Stimulated activated CD8-positive, alpha-beta memory T cell treated with anti-CD3 and anti-CD28 coated beads, Interleukin-12 subunit alpha, Interleukin-12 subunit beta, amount 100 ng/mL, for 1 hour (primary cell): ENCODE measurements around the gene RHOA.

ENCODE experiments used
- DNase-seq: peaks from one replicate; pipeline ENCODE4 v3.0.0-alpha.2; 2020; ENCODE audit warnings: low read depth

Gene RHOA

GRCh38 chr3:49411968-49412631 is at the start of gene RHOA, which contains the start of gene TCTA:
Gene RHOA, minus strand, starts transcription at chr3:49411976. Its CDS starts 36,387 bp downstream, at chr3:49375589.
Gene TCTA, plus strand, starts transcription at chr3:49412423. Its CDS starts 4 bp downstream, at chr3:49412427.
- peak; percentile 99 for DNase-seq

GRCh38 chr3:49460956-49461355 is 49.2 kb upstream of the RHOA start:
- no peak for DNase-seq

- DNase-seq = no peak
Observed at GRCh38 chr3:49460188-49460890, 48.6 kb upstream of the RHOA start.

GRCh38 chr3:49456466-49456865 is 44.7 kb upstream of the RHOA start:
- no peak for DNase-seq

- no peak for DNase-seq
Observed at GRCh38 chr3:49454898-49455681, 43.3 kb upstream of the RHOA start.

- no peak for DNase-seq
Observed at GRCh38 chr3:49454458-49454857, 42.7 kb upstream of the RHOA start.

GRCh38 chr3:49453621-49454020 is 41.8 kb upstream of the RHOA start:
- DNase-seq = no peak

- no peak for DNase-seq
Observed at GRCh38 chr3:49445391-49445790, 33.6 kb upstream of the RHOA start.

GRCh38 chr3:49434731-49435130 is 23.0 kb upstream of the RHOA start:
- no peak for DNase-seq

- no peak for DNase-seq
Observed at GRCh38 chr3:49428752-49429080, 16.9 kb upstream of the RHOA start.

GRCh38 chr3:49427586-49427985 is 15.8 kb upstream of the RHOA start:
- DNase-seq = no peak

- DNase-seq = no peak
Observed at GRCh38 chr3:49424816-49425215, 13.0 kb upstream of the RHOA start.

- no peak for DNase-seq
Observed at GRCh38 chr3:49422379-49423248, 10.8 kb upstream of the RHOA start, which contains the start of gene AMT. Gene AMT, minus strand, starts transcription at chr3:49422473. Its CDS starts 23 bp downstream, at chr3:49422450.

- no peak for DNase-seq
Observed at GRCh38 chr3:49421890-49422378, 10.2 kb upstream of the RHOA start.

- no peak for DNase-seq
Observed at GRCh38 chr3:49417516-49418120, 5.8 kb upstream of the RHOA start.

- no peak for DNase-seq
Observed at GRCh38 chr3:49416867-49417266, 5.1 kb upstream of the RHOA start.

GRCh38 chr3:49415931-49416601 is 4.3 kb upstream of the RHOA start:
- DNase-seq = peak; percentile 41

GRCh38 chr3:49414753-49415152 is 3.0 kb upstream of the RHOA start:
- DNase-seq = no peak

- no peak for DNase-seq
Observed at GRCh38 chr3:49413338-49413734, 1.6 kb upstream of the RHOA start.

GRCh38 chr3:49412632-49413337 is 1.0 kb upstream of the RHOA start:
- no peak for DNase-seq
